Smooth muscle cell (in vitro differentiated cells): Measurements from ENCODE around the gene STYXL2. TPM values are rescaled to one million over a fixed set of nuclear protein-coding genes. Genes with fewer than 3 reads are reported as not detected.

ENCODE experiments used
- DNase-seq: peaks from one replicate; lab custom pipeline; 2025; ENCODE audit not compliant: unreplicated experiment; lab: John Stamatoyannopoulos, UW
- H2AFZ ChIP-seq: fragments of 200-600 bp; sonication (generic); 2 replicates; pipeline ENCODE4 v1.6.0; 2016; ENCODE audit warnings: antibody characterized with exemption, low read depth, mild to moderate bottlenecking
- H3F3A ChIP-seq: fragments of 200-600 bp; sonication (generic); 2 replicates; pipeline ENCODE4 v1.6.0; 2017; ENCODE audit warnings: antibody characterized with exemption, low read depth
- H3K27ac ChIP-seq: fragments of 200-600 bp; sonication (generic); 2 replicates; pipeline ENCODE4 v1.5.1; 2016; ENCODE audit warnings: low read depth, mild to moderate bottlenecking
- H3K27me3 ChIP-seq: fragments of 200-600 bp; sonication (generic); 2 replicates; pipeline ENCODE4 v1.6.1; 2016; ENCODE audit warnings: low read depth, mild to moderate bottlenecking
- H3K36me3 ChIP-seq: fragments of 200-600 bp; sonication (generic); 2 replicates; pipeline ENCODE4 v1.5.1; 2016; ENCODE audit warnings: low read depth
- H3K4me1 ChIP-seq: fragments of 200-600 bp; sonication (generic); 2 replicates; pipeline ENCODE4 v1.5.1; 2016; ENCODE audit warnings: low read depth
- H3K4me2 ChIP-seq: fragments of 200-600 bp; sonication (generic); 2 replicates; pipeline ENCODE4 v1.6.0; 2016; ENCODE audit warnings: mild to moderate bottlenecking
- H3K4me3 ChIP-seq: fragments of 200-600 bp; sonication (generic); 2 replicates; pipeline ENCODE4 v1.5.1; 2016; ENCODE audit warnings: mild to moderate bottlenecking
- H3K79me2 ChIP-seq: fragments of 200-600 bp; sonication (generic); 2 replicates; pipeline ENCODE4 v1.6.0; 2016; ENCODE audit warnings: low read depth, mild to moderate bottlenecking
- H3K9ac ChIP-seq: fragments of 200-600 bp; sonication (generic); 2 replicates; pipeline ENCODE4 v1.6.0; 2016; ENCODE audit warnings: low read depth
- H3K9me3 ChIP-seq: fragments of 200-600 bp; sonication (generic); replicated peaks from 2 replicates; pipeline ENCODE4 v1.5.1; 2016; ENCODE audit warnings: low read depth
- H4K20me1 ChIP-seq: fragments of 200-600 bp; sonication (generic); 2 replicates; pipeline ENCODE4 v1.6.0; 2016; ENCODE audit warnings: low read depth
- WGBS: methylation state at CpG from one replicate; pipeline ENCODE4 v1.1.7; 2016; ENCODE audit warnings: low lambda C conversion rate; 5-methylcytosine and 5-hydroxymethylcytosine counted together
- polyA plus RNA-seq: library from polyadenylated mRNA; unstranded; fragments of >200 nt; fragmentation: Nextera tagmentation; extraction: Ambion mirVana; gene quantifications from 2 replicates; pipeline ENCODE4 v1.2.1, GENCODE V29; 2016
- total RNA-seq: library from RNA; depleted of rRNA; stranded (reverse); fragments of >200 nt; gene quantifications from 2 replicates; pipeline ENCODE4 v1.2.3, GENCODE V29; 2014
- TF ChIP-seq, protein P1 (sequence below): fragments of 200-600 bp; sonication (generic); IDR thresholded peaks from 2 replicates; pipeline ENCODE4 v1.5.1; 2017; ENCODE audit warnings: borderline replicate concordance, mild to moderate bottlenecking, antibody characterized with exemption; ENCODE audit not compliant: insufficient read depth, poor library complexity, severe bottlenecking

The STYXL2 gene
- total and polyA plus RNA-seq, 2 experiments from 2014 or later, result 0.13 to 0.74 TPM

DNA sequence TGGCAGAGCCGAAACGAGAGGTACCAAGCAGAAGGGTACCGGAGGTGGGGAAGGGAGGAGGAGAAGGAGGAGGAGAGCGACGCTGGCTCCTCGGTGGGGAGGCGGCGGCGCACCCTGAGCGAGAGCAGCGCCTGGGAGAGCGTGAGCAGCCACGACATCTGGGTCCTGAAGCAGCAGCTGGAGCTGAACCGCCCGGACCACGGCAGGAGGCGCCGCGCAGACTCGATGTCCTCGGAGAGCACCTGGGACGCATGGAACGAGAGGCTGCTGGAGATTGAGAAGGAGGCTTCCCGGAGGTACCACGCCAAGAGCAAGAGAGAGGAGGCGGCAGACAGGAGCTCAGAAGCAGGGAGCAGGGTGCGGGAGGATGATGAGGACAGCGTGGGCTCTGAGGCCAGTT lies 32.4 kb downstream of the STYXL2 start:
- H2AFZ ChIP-seq, result no peak overlapping the region
- H4K20me1 ChIP-seq, result no peaks in the 10 kb centered on the region
- no peak overlapping the region for H3K4me2 ChIP-seq
- DNase-seq, result no peak
- TF ChIP-seq, protein P1, sequence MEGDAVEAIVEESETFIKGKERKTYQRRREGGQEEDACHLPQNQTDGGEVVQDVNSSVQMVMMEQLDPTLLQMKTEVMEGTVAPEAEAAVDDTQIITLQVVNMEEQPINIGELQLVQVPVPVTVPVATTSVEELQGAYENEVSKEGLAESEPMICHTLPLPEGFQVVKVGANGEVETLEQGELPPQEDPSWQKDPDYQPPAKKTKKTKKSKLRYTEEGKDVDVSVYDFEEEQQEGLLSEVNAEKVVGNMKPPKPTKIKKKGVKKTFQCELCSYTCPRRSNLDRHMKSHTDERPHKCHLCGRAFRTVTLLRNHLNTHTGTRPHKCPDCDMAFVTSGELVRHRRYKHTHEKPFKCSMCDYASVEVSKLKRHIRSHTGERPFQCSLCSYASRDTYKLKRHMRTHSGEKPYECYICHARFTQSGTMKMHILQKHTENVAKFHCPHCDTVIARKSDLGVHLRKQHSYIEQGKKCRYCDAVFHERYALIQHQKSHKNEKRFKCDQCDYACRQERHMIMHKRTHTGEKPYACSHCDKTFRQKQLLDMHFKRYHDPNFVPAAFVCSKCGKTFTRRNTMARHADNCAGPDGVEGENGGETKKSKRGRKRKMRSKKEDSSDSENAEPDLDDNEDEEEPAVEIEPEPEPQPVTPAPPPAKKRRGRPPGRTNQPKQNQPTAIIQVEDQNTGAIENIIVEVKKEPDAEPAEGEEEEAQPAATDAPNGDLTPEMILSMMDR, result no peak
- no peak overlapping the region for H3K4me3 ChIP-seq
- H3K79me2 ChIP-seq, result no peaks in the 10 kb centered on the region
- no peaks in the 10 kb centered on the region for H3F3A ChIP-seq
- H3K27me3 ChIP-seq, result no peaks in the 10 kb centered on the region
- H3K9me3 ChIP-seq, result no peaks in the 10 kb centered on the region
- 97% methylated on average over 26 of the region's 28 CpGs for WGBS
- H3K27ac ChIP-seq, result no peak overlapping the region
- H3K4me1 ChIP-seq, result no peaks in the 10 kb centered on the region
- H3K36me3 ChIP-seq, result no peaks in the 10 kb centered on the region
- no peak overlapping the region for H3K9ac ChIP-seq

DNA sequence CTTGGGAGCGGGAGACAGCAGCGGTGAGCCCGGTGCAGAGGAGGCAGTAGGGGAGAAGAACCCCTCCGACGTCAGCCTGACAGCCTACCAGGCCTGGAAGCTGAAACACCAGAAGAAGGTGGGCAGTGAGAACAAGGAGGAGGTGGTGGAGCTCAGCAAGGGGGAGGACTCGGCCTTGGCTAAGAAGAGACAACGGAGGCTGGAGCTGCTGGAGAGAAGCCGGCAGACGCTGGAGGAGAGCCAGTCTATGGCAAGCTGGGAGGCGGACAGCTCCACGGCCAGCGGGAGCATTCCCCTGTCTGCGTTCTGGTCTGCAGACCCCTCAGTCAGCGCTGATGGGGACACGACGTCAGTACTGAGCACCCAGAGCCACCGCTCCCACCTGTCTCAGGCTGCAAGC lies 32.9 kb downstream of the STYXL2 start:
- Histone ChIP-seq H4K20me1 (no peaks in the 10 kb centered on the region), H3K4me3 (no peak overlapping the region), H3K27me3 (no peaks in the 10 kb centered on the region), H3F3A (no peaks in the 10 kb centered on the region), H3K9ac (no peak overlapping the region), H3K4me1 (no peaks in the 10 kb centered on the region), H2AFZ (no peak overlapping the region), H3K4me2 (no peak overlapping the region), H3K79me2 (no peaks in the 10 kb centered on the region), H3K36me3 (no peaks in the 10 kb centered on the region), H3K27ac (no peak overlapping the region), H3K9me3 (no peaks in the 10 kb centered on the region)
- TF ChIP-seq, protein P1, result no peak
- no peak for DNase-seq
- WGBS, result 95% methylated on average over 17 of the region's 17 CpGs

DNA sequence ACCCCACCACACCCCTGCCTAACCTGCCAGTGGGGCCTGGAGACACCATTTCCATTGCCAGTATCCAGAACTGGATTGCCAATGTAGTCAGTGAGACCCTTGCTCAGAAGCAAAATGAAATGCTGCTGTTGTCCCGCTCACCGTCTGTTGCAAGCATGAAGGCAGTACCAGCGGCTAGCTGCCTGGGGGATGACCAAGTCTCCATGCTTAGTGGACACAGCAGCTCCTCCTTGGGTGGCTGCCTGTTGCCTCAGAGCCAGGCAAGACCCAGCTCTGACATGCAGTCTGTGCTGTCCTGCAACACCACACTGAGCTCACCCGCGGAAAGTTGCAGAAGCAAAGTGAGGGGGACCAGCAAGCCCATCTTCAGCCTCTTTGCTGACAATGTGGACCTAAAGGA lies 33.4 kb downstream of the STYXL2 start:
- Histone ChIP-seq H3K27ac (no peak overlapping the region), H3K4me2 (no peak overlapping the region), H3F3A (no peaks in the 10 kb centered on the region), H3K79me2 (no peaks in the 10 kb centered on the region), H4K20me1 (no peaks in the 10 kb centered on the region), H3K27me3 (no peaks in the 10 kb centered on the region), H3K9me3 (no peaks in the 10 kb centered on the region), H3K9ac (no peak overlapping the region), H2AFZ (no peak overlapping the region), H3K4me1 (no peaks in the 10 kb centered on the region), H3K36me3 (no peaks in the 10 kb centered on the region), H3K4me3 (no peak overlapping the region)
- TF ChIP-seq, protein P1, result no peak
- WGBS, result 97% methylated on average over 5 of the region's 5 CpGs
- DNase-seq, result no peak

DNA sequence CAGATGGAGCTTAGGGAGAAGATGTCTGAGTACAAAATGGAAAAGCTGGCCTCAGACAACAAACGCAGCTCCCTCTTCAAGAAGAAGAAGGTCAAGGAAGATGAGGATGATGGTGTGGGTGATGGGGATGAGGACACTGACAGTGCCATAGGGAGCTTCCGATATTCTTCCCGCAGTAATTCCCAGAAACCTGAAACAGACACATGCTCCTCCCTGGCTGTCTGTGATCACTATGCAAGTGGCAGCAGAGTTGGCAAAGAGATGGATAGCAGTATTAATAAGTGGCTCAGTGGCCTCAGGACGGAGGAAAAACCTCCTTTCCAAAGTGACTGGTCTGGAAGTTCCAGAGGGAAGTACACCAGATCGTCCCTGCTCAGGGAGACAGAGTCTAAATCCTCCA lies 33.8 kb downstream of the STYXL2 start:
- DNase-seq, result no peak
- H3K4me1 ChIP-seq, result no peaks in the 10 kb centered on the region
- no peaks in the 10 kb centered on the region for H3K9me3 ChIP-seq
- H3K4me2 ChIP-seq, result no peak overlapping the region
- no peaks in the 10 kb centered on the region for H3K79me2 ChIP-seq
- H3K27ac ChIP-seq, result no peak overlapping the region
- H3K36me3 ChIP-seq, result no peaks in the 10 kb centered on the region
- WGBS, result 93% methylated on average over 5 of the region's 5 CpGs
- no peaks in the 10 kb centered on the region for H3F3A ChIP-seq
- no peak overlapping the region for H3K9ac ChIP-seq
- no peaks in the 10 kb centered on the region for H4K20me1 ChIP-seq
- no peaks in the 10 kb centered on the region for H3K27me3 ChIP-seq
- TF ChIP-seq, protein P1, result no peak
- no peak overlapping the region for H2AFZ ChIP-seq
- no peak overlapping the region for H3K4me3 ChIP-seq
